HG02981 (cell line): Measurements from ENCODE around the gene HMX3.
A peak's percentile ranks its signal among the peaks of the same experiment; 100 is the strongest.

Experiments
- ATAC-seq: cut with Tn5 transposase; IDR thresholded peaks from one replicate; pipeline ENCODE4 v1.9.1; 2021; ENCODE audit warnings: mild to moderate bottlenecking, moderate library complexity; ENCODE audit not compliant: unreplicated experiment

The HMX3 gene

DNA sequence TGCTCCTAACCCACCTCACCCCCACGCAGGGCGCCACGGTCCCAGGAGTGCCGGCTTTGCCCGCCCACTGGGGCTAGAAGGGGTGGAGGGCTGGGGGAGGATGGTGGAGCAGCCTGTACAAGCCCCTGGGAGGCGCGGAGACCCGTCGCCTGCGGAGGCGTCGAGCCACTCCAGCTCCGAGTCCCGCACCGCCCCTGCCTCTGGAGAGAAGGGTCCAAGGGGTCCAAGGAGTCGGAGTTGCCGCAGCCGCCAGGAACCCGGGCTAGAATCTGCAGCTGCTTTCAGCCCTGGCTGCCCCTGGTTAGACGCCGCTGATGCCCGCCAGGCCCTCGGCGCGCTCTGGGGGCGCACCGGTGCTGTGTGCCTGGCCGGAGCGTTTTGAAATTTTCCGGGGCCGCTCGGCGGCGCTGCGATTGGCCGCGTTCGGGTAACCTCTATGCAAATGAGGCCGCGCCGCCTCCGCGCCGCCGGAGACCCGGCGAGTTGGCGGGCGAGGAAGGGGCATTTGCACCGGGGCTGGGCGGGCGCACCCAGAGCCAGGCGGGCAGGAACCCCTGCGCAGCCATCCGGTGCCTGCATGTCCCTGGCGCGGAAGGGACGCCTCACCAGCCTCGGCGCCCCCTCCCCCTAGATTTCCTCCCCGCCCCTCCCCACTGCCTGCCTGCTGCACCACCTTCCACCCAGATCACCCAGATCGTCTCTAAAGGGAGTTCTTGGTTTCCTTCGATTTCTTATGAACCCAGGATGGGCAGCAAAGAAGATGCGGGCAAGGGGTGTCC is 12.1 kb downstream of the HMX3 start, which contains the start of gene HMX2:
Gene HMX2 (plus strand): TSS at position 502 of the 779 bp plus-strand sequence. CDS start 243 bp downstream, at position 745.
- ATAC-seq, result no peak

GRCh38 chr10:123148414-123149161 is 12.8 kb downstream of the HMX3 start:
- ATAC-seq, result no peak

- no peak for ATAC-seq
Observed at GRCh38 chr10:123149162-123149567, 13.4 kb downstream of the HMX3 start.

GRCh38 chr10:123149568-123150270 is 13.9 kb downstream of the HMX3 start:
- ATAC-seq, result no peak

- no peak for ATAC-seq
Observed at GRCh38 chr10:123150271-123150985, 14.7 kb downstream of the HMX3 start.

- no peak for ATAC-seq
Observed at GRCh38 chr10:123150986-123151736, 15.4 kb downstream of the HMX3 start.

GRCh38 chr10:123151737-123152135 is 16.0 kb downstream of the HMX3 start:
- no peak for ATAC-seq

DNA sequence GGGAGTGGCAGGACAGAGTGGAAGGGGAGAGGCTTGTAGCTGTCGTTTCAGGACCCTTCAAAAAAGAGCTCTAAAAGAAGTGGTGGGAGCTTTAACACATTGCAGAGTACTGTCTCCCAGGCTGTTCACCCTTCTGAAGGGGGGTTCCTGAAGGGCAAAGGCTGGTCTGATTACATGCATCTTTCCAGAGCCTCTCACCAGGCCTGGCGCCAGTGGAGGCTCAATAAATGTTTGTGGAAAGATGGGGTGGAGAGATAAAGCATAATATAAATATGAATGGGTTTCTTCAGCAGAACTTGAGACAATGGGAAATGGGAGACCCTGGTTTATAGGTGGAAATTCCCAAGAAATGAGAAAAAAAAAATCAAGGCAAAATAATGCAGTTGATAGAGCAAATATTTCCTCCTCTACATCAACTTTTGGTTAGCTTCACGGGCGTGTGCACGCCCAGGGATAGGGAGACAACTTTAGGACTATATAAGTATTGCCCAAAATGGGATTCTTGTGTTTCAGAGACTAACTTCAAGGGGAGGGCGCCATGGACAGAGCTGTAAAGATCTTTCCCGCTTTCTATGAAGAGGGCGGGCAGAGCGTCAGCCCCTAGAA is 17.8 kb downstream of the HMX3 start:
- no peak for ATAC-seq

DNA sequence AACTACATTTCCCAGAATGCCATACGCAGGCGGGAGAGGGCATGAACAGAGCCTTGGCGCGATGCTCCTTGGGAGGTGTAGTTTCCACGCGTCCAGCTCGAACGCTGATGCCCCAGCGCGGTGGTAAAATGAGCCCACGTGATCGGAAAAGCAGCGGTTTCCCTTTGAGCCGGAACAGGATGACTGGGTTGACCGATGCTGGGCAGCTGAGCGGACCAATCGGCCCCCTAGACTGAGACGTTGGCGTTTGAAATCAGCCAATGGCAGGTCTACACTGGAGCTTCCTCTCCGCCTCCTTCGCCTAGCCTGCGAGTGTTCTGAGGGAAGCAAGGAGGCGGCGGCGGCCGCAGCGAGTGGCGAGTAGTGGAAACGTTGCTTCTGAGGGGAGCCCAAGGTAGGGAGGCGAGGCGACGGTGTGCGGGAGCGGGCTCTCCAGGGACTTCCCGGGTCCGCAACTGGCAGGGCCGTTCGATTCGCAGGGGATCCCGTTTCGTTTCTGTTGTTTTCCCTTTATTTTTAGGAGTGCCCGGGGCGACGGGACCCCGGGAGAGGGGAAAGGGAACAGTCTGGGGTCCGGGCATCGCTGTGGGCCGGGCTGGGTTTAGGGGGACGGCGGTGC is 18.4 kb downstream of the HMX3 start, which contains the start of gene BUB3:
Gene BUB3 (plus strand): TSS at position 311 of the 619 bp plus-strand sequence. CDS start 516 bp downstream, outside the sequence.
- ATAC-seq, result peak; percentile 88

- peak; percentile 47 for ATAC-seq
Observed at GRCh38 chr10:123154711-123155505, 19.1 kb downstream of the HMX3 start.

- no peak for ATAC-seq
Observed at GRCh38 chr10:123156078-123156477, 20.3 kb downstream of the HMX3 start.

DNA sequence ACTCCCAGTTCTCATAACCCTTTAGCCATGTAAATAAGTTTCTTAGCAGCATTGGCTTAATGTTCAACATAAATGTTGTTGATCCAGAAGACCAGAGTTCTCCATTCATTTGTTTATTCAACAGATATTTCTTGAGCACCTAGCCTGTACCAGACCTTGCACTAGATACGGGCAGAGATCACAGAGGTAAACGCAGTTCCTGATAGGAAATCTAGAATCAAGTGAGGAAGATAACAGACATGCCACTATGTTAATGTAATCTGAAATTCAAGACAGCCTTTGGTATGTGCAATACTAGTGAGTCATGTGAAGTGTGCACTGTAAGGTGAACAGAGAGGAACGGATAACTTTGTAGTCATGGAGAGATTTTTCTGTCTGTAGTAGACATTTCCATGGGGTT is 21.4 kb downstream of the HMX3 start:
- no peak for ATAC-seq

DNA sequence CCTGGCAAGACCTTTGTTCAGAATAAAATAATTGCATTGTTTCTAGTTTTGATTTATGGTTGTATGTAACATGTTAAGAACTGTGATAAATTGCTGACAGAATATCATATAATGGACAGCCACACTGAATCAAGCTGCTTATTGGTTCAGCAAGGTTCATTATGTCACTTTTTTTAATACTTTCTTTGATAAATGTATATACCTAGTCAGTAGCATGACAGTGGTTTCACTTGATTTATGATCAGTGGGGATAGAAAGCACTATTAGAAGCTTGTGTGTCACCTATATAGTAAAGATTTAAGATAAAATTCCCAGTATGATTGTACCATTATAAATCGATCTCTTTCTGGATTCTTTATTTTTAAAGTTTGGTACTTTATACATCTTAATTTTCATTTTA is 22.9 kb downstream of the HMX3 start:
- no peak for ATAC-seq

- ATAC-seq, result no peak
Observed at GRCh38 chr10:123160311-123160980, 24.7 kb downstream of the HMX3 start.

- ATAC-seq, result no peak
Observed at GRCh38 chr10:123164319-123164718, 28.5 kb downstream of the HMX3 start.

- no peak for ATAC-seq
Observed at GRCh38 chr10:123165445-123166072, 29.8 kb downstream of the HMX3 start.

DNA sequence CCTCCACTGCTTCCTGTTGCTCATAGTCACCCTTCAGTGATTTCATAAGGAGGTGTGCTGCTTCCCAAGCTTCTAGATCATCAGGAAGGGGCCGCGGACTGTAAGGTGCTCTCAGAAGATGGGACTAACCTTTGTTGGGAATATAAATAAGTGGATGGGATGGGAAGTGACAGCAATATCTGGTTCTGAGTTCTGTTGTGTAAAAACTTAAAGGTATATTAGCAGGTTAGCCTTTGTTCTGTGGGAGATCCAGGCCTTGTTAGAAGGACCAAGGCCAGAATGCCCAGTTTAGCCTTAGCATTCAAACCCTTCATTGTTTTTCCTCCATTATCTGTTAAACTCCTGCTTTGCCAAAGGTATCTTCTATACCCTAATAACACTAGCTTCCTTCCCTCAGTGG is 30.8 kb downstream of the HMX3 start:
- no peak for ATAC-seq
